ENCODE measurements around the gene TTLL9.

GRCh38 chr20:31894980-31895675 lies 24.7 kb downstream of the TTLL9 start:
- TF ChIP-seq CTCF (IDR thresholded peaks at IDR 0.05): no peak
- no peak for TF ChIP-seq POLR2A (IDR thresholded peaks at IDR 0.05)

Data from adrenal gland (tissue), 5 donors.